PC-9 (cell line): ENCODE results near the gene SASH1. TPM values are rescaled to one million over a fixed set of nuclear protein-coding genes. Genes with fewer than 3 reads are reported as not detected.

Experiments
- BruUV-seq: library from RNA; stranded (reverse); fragments of 400-500 nt; replicated peaks from 2 replicates; lab custom pipeline; 2021; lab: Mats Ljungman, UMichigan
- CTCF ChIA-PET: fragments of 300-600 bp; sonication (Branson Sonifier 250); formaldehyde crosslinking; loops from one replicate; lab custom pipeline; 2022; ENCODE audit warnings: antibody characterized with exemption; lab: Charles Lee
- POLR2A ChIA-PET: fragments of 300-600 bp; sonication (Branson Sonifier 250); formaldehyde crosslinking; loops from one replicate; lab custom pipeline; 2022; ENCODE audit warnings: antibody characterized with exemption; ENCODE audit not compliant: unreplicated experiment; lab: Charles Lee
- DNase-seq, 2 experiments: peaks; one replicate each; pipeline versions ENCODE4 v3.0.0 to v3.0.0-alpha.2; 2015 to 2022; ENCODE audit warnings: mixed read lengths in 1 of 2
- H2AFZ ChIP-seq: fragments of 200-600 bp; sonication (generic); 2 replicates; pipeline ENCODE4 v1.8.1; 2017; ENCODE audit warnings: antibody characterized with exemption
- H3F3A ChIP-seq: fragments of 200-600 bp; sonication (generic); 2 replicates; pipeline ENCODE4 v1.8.1; 2017; ENCODE audit warnings: antibody characterized with exemption, mild to moderate bottlenecking, low read depth; ENCODE audit not compliant: insufficient read depth
- H3K27ac ChIP-seq: fragments of 200-600 bp; sonication (generic); 2 replicates; pipeline ENCODE4 v1.6.1; 2016; ENCODE audit warnings: mixed run types
- H3K27me3 ChIP-seq: fragments of 200-600 bp; sonication (generic); 2 replicates; pipeline ENCODE4 v1.6.1; 2016; ENCODE audit warnings: low read depth, mixed run types; ENCODE audit not compliant: insufficient read depth
- H3K36me3 ChIP-seq: fragments of 200-600 bp; sonication (generic); 2 replicates; pipeline ENCODE4 v1.6.1; 2016; ENCODE audit warnings: low read depth, mixed run types
- H3K4me1 ChIP-seq: fragments of 200-600 bp; sonication (generic); replicated peaks from 2 replicates; pipeline ENCODE4 v1.6.1; 2016; ENCODE audit warnings: mixed run types; ENCODE audit not compliant: insufficient read depth
- H3K4me2 ChIP-seq: fragments of 200-600 bp; sonication (generic); 2 replicates; pipeline ENCODE4 v1.6.1; 2017; ENCODE audit warnings: mixed run types
- H3K4me3 ChIP-seq: fragments of 200-600 bp; sonication (generic); 2 replicates; pipeline ENCODE4 v1.6.1; 2016; ENCODE audit warnings: mixed run types
- H3K79me2 ChIP-seq: fragments of 200-600 bp; sonication (generic); 2 replicates; pipeline ENCODE4 v1.6.1; 2017; ENCODE audit warnings: low read depth, mixed run types
- H3K9me2 ChIP-seq: fragments of 200-600 bp; sonication (generic); 2 replicates; pipeline ENCODE4 v1.8.1; 2017; ENCODE audit warnings: mild to moderate bottlenecking; ENCODE audit not compliant: insufficient read depth
- H3K9me3 ChIP-seq: fragments of 200-600 bp; sonication (generic); 2 replicates; pipeline ENCODE4 v1.8.1; 2016; ENCODE audit warnings: low read depth; ENCODE audit not compliant: insufficient read depth
- H4K20me1 ChIP-seq: fragments of 200-600 bp; sonication (generic); 2 replicates; pipeline ENCODE4 v1.8.1; 2017; ENCODE audit not compliant: insufficient read depth
- CTCF ChIP-seq: fragments of 200-600 bp; sonication (generic); conservative IDR thresholded peaks from 2 replicates; pipeline ENCODE4 v1.6.1; 2017; ENCODE audit warnings: mixed run types, antibody characterized with exemption, mild to moderate bottlenecking, moderate library complexity
- EZH2 ChIP-seq: fragments of 200-600 bp; sonication (generic); IDR thresholded peaks from 2 replicates; pipeline ENCODE4 v1.8.0; 2017; ENCODE audit warnings: antibody characterized with exemption, low read depth
- intact Hi-C: fragments of 100-400 bp; cut with micrococcal nuclease; formaldehyde crosslinking; loops from one replicate; pipeline ENCODE4 v1.10.0; 2022; ENCODE audit not compliant: unreplicated experiment
- total RNA-seq: library from RNA; stranded (reverse); gene quantifications from 2 replicates; pipeline ENCODE4 v1.2.3, GENCODE V29; 2021

Gene SASH1
- total RNA-seq, 1 experiment from 2014 or later, result 32.9 TPM

DNA sequence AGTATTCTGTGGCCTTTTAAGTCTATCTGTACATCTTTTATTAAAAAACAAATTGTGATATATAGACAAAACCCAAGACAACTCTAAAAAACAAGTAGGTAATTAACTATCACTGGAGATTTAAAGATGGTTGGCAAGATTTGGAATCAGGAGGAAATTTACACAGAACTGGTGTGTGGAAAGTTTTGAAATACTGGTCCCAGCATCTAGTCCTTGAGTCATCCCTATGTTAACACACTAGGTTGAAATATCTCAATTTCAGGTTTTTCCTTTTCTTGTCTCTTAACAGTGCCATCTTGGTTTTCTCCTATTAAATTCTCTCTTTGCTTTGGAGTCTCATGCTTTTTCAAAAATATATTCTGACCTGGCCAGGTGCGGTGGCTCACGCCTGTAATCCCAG, 27.5 kb downstream of the SASH1 start:
- no TSS peak for BruUV-seq
- no peak for DNase-seq
- H3K4me3 ChIP-seq, result no peak overlapping the region
- no peaks in the 10 kb centered on the region for H3K4me1 ChIP-seq
- ChIA-PET POLR2A (no interaction called here), CTCF (no interaction called here)
- no peaks in the 10 kb centered on the region for H3F3A ChIP-seq
- peaks cover 4% of the 10 kb centered on the region for H4K20me1 ChIP-seq
- H3K9me3 ChIP-seq, result no peaks in the 10 kb centered on the region
- H2AFZ ChIP-seq, result no peak overlapping the region
- peaks cover 11% of the 10 kb centered on the region; the same call in 1 of the 2 replicates for H3K79me2 ChIP-seq
- no peaks in the 10 kb centered on the region for H3K36me3 ChIP-seq
- intact Hi-C loops, result no loop called here
- H3K4me2 ChIP-seq, result no peak overlapping the region
- H3K27ac ChIP-seq, result no peak overlapping the region
- H3K9me2 ChIP-seq, result no peaks in the 10 kb centered on the region
- H3K27me3 ChIP-seq, result no peaks in the 10 kb centered on the region
- TF ChIP-seq CTCF (no peak), EZH2 (no peak)

DNA sequence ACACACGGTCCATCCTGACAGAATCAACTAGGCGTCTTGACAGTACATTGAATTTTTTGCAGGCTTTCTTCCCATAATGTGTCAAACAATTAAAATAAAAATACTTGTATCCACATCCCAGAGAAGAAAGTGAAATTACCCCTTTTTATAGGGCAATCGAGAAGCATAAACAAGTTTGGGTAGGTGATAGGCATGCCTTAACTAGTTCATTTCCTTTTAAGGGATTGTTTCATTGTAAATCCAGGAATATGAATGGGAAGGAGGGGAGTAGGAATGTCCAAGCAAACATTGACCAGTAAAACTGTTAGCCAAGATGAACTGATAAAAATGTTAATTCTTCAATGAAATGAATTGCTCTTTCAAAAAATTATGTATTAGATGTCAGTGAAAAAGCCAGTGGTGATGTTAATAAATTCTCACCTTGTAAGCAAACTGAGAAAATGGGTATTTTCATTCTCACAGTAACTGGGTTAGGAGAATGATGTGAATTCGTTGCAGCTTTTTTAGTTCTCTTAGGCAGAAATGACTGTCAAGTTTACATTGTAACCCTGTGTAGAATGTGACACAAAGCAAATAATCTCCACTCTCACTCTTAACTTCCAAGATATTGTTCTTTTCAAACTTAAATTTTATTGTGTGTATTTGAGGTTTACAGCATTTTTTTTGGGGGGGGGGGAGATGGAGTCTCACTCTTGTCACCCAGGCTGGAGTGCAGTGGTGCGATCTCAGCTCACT, 31.6 kb downstream of the SASH1 start:
- BruUV-seq, result no TSS peak
- CTCF ChIA-PET, result no interaction called here
- Histone ChIP-seq H3K4me2 (no peak overlapping the region), H4K20me1 (peaks cover 4% of the 10 kb centered on the region), H3F3A (peaks cover 7% of the 10 kb centered on the region; the same call in 1 of the 2 replicates), H3K4me1 (no peaks in the 10 kb centered on the region), H3K9me3 (no peaks in the 10 kb centered on the region), H3K9me2 (no peaks in the 10 kb centered on the region), H3K27me3 (no peaks in the 10 kb centered on the region), H3K36me3 (no peaks in the 10 kb centered on the region), H2AFZ (no peak overlapping the region), H3K4me3 (no peak overlapping the region), H3K79me2 (peaks cover 12% of the 10 kb centered on the region; the same call in 1 of the 2 replicates), H3K27ac (no peak overlapping the region)
- TF ChIP-seq EZH2 (no peak), CTCF (no peak)
- intact Hi-C loops, result no loop called here
- no peak for DNase-seq
- POLR2A ChIA-PET, result no interaction called here

- no TSS peak for BruUV-seq
- H3K36me3 ChIP-seq, result no peaks in the 10 kb centered on the region
- H3K79me2 ChIP-seq, result peaks cover 23% of the 10 kb centered on the region; the same call in 1 of the 2 replicates
- H2AFZ ChIP-seq, result no peak overlapping the region
- H3F3A ChIP-seq, result peaks cover 7% of the 10 kb centered on the region; the same call in 1 of the 2 replicates
- H3K4me3 ChIP-seq, result no peak overlapping the region
- H3K4me2 ChIP-seq, result no peak overlapping the region
- no peaks in the 10 kb centered on the region for H3K4me1 ChIP-seq
- intact Hi-C loops, result no loop called here
- ChIA-PET POLR2A (no interaction called here), CTCF (no interaction called here)
- no peaks in the 10 kb centered on the region for H3K9me2 ChIP-seq
- peaks cover under 1% of the 10 kb centered on the region; the same call in 1 of the 2 replicates for H4K20me1 ChIP-seq
- no peaks in the 10 kb centered on the region for H3K27me3 ChIP-seq
- no peak overlapping the region for H3K27ac ChIP-seq
- TF ChIP-seq EZH2, result no peak
- no peak for TF ChIP-seq CTCF
- H3K9me3 ChIP-seq, result no peaks in the 10 kb centered on the region
- no peak for DNase-seq
These were observed 32.8 kb downstream of the SASH1 start for GRCh38 chr6:148375401-148375800.
